ENCODE measurements around the gene GLUL. TPM values are rescaled to one million over a fixed set of nuclear protein-coding genes. Genes with fewer than 3 reads are reported as not detected.

Gene GLUL
- total RNA-seq (100 to 1,000 TPM; 248 to 589 (median 409) TPM), polyA plus RNA-seq (100 to 1,000 TPM; 131 to 787 TPM)
- long read RNA-seq, donor 1, full-length matches to known transcripts: 185 of 291 reads
- long read RNA-seq, donor 1, partial matches to known transcripts: 100 of 291 reads
- long read RNA-seq, donor 1, other reads (novel, unspliced or antisense): 6 of 291 reads
- long read RNA-seq, donor 2, full-length matches to known transcripts: 157 of 238 reads
- long read RNA-seq, donor 2, partial matches to known transcripts: 76 of 238 reads
- long read RNA-seq, donor 2, other reads (novel, unspliced or antisense): 5 of 238 reads
- long read RNA-seq, donor 3, full-length matches to known transcripts: 229 of 617 reads
- long read RNA-seq, donor 3, partial matches to known transcripts: 381 of 617 reads
- long read RNA-seq, donor 3, other reads (novel, unspliced or antisense): 7 of 617 reads

DNA sequence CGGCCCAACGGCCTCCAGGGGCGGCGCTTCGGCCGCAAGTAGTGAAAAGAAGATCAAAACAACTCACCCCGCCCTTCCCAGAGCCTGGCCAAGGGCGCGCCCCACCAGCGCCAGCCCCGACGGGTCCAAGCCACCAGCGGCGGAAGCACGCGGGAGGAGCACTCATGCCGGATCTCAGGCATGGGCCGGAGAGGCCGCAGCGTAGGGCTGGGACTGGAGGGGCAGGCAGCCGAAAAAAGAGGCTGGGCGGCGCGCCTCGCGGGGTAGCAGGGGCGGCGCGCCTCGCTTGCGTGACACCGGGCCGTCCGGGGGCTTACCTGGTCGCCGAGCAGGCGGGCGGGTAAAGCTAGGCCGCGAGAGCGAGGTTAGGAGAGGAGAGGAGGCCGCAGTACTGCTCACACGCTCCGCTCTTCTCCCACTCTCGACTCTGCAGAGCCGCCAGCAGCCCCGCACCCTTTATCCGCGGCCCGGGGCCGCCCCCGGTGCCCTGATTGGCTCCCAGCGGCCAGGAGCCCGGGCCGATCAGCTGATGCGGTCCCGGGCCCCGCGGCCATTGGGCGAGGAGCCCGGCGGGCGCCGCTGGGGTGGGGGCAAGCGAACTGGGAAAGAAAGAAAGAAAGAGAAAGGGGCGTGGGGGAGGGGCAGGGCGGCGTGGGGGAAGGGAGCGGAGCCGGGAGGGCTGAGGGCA, at the start of gene GLUL:
Gene GLUL (minus strand): TSS at position 429 of the 688 bp plus-strand sequence. CDS start 3,053 bp downstream, outside the sequence.
- H3K27me3 ChIP-seq: no peaks in the 10 kb centered on the region
- H3K4me1 ChIP-seq: peaks cover 7 to 66% (median 49%) of the 10 kb centered on the region in 9 donors
- peak within 1 kb of the TSS; percentile 65 to 99 (median 90) for H3K4me3 ChIP-seq
- peak within 1 kb of the TSS; percentile 95 to 100 (median 99) for H3K27ac ChIP-seq
- ATAC-seq (peak; percentile 92 to 96 (median 93)), DNase-seq (peak; percentile 93 to 96)
- 1% methylated on average over 64 to 70 of the region's 70 CpGs for WGBS, 2 donors
- intact Hi-C loops (cut with DNase I): loop anchor here in 6 of 10 donors (2.0 to 10.0 kb wide), 8 partner anchors 43 to 187 kb away; no protein-coding TSS in a partner anchor
- peaks cover 0 to 32% (median 18%) of the 10 kb centered on the region in 9 donors for H3K36me3 ChIP-seq
- TF ChIP-seq CTCF (IDR thresholded peaks at IDR 0.05): peak in 5 of 9 donors; percentile 14 to 41 (median 23)
- H3K9me3 ChIP-seq: no peaks in the 10 kb centered on the region

DNA sequence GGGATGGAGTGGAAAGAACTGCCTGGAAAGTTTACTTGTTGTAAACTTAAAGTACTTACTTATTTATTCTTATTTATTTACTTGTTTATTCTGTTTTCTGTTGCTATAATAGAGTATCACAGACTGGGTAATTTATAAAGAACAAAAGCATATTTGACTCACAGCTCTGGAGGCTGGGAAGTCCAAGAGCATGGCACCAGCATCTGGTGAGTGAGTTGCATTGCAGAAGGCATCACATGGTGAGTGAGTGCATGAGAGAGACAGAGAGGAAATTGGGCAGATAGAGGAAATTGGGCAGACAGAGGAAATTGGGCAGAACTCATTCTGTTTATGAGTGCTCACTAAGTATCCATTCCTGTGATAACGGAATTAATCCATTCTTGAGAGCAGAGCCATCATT, 46.7 kb upstream of the GLUL start:
- Histone ChIP-seq H3K4me3 (no peak overlapping the region), H3K27ac (no peak overlapping the region), H3K27me3 (no peaks in the 10 kb centered on the region), H3K36me3 (no peaks in the 10 kb centered on the region), H3K4me1 (no peaks in the 10 kb centered on the region), H3K9me3 (peaks cover 0 to 12% (median 0%) of the 10 kb centered on the region in 11 donors)
- no peak for ATAC-seq
- 82 to 85% methylated on average over 1 of the region's 1 CpG for WGBS, 2 donors
- no peak for TF ChIP-seq CTCF (IDR thresholded peaks at IDR 0.05)
- intact Hi-C loops (cut with DNase I): no loop called here
- DNase-seq: no peak

DNA sequence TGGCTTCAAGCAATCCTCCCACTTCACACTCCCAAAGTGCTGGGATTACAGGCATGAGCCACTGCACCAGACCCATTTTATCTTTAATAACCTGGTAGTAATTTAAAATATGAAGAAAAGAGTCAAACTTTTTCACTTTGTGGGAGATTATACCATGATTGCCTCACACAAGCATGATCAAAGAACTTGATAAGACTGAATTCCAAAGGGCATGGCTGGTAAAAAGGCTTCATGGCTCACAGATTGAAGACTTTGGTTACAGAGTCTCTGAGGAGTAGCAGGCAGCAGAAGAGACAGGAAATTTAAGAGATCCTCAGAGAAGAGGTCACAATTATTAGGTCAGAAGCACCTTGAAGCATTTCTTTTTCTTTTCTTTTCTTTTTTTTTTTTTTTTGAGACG, 42.0 kb upstream of the GLUL start:
- 100% methylated on average over 1 of the region's 1 CpG for WGBS, 2 donors
- Histone ChIP-seq H3K27ac (no peak overlapping the region), H3K27me3 (peaks cover 0 to 3% (median 0%) of the 10 kb centered on the region in 7 donors), H3K4me3 (no peak overlapping the region), H3K4me1 (peaks cover 0 to 11% (median 0%) of the 10 kb centered on the region in 9 donors), H3K9me3 (peaks cover 0 to 9% (median 0%) of the 10 kb centered on the region in 11 donors), H3K36me3 (no peaks in the 10 kb centered on the region)
- DNase-seq (no peak), ATAC-seq (no peak)
- intact Hi-C loops (cut with DNase I): no loop called here
- no peak for TF ChIP-seq CTCF (IDR thresholded peaks at IDR 0.05)

DNA sequence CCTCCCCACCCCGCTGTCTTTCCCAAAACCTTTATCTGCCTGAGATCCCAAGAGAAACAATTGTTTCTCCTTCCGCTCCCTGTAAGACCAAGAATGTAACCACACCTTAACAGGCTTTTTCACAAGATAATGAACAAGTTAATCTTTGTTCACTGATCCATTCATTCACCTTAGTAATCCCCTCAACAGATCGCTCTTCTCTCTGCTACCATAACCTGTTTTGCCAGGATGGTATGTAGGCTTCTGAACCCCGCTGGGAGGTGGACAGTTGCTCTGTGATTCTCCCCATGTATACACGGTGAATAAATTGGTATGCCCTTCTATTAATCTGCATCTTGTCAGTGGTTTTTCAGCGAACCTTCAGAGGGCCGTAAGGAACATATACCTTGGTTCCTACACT, 39.7 kb upstream of the GLUL start:
- Histone ChIP-seq H3K27me3 (peaks cover 0 to 3% (median 0%) of the 10 kb centered on the region in 7 donors), H3K36me3 (no peaks in the 10 kb centered on the region), H3K4me3 (no peak overlapping the region), H3K27ac (no peak overlapping the region), H3K4me1 (peaks cover 0 to 11% (median 0%) of the 10 kb centered on the region in 9 donors), H3K9me3 (no peaks in the 10 kb centered on the region)
- intact Hi-C loops (cut with DNase I): no loop called here
- no peak for TF ChIP-seq CTCF (IDR thresholded peaks at IDR 0.05)
- DNase-seq: no peak
- no peak for ATAC-seq
- WGBS, 2 donors: 89 to 92% methylated on average over 7 of the region's 7 CpGs

Measured in heart right ventricle (tissue), 16 donors.